GM12878 (cell line): ENCODE results near the gene PRDM7. TPM values are rescaled to one million over a fixed set of nuclear protein-coding genes. Genes with fewer than 3 reads are reported as not detected.

Experiments
- ATAC-seq: fragments of 200-7000 bp; cut with Tn5 transposase; 3 replicates; pipeline ENCODE4 v1.9.1; 2020; ENCODE audit warnings: mild to moderate bottlenecking, moderate library complexity
- BruUV-seq: library from RNA; stranded (reverse); fragments of 400-500 nt; replicated peaks from 2 replicates; lab custom pipeline; 2021; lab: Mats Ljungman, UMichigan
- CTCF ChIA-PET: fragments of 300-600 bp; sonication (Branson Sonifier 250); formaldehyde crosslinking; extraction: SDS; loops from one replicate; lab custom pipeline; 2021; ENCODE audit warnings: inconsistent platforms; lab: Yijun Ruan, JAX
- POLR2A ChIA-PET: fragments of 350-600 bp; formaldehyde crosslinking; extraction: SDS; loops from one replicate; lab custom pipeline; 2021; ENCODE audit warnings: inconsistent platforms; lab: Charles Lee
- RAD21 ChIA-PET: fragments of 300-600 bp; sonication (Branson Sonifier 250); formaldehyde crosslinking; loops from one replicate; lab custom pipeline; 2023; ENCODE audit warnings: antibody characterized with exemption; ENCODE audit not compliant: unreplicated experiment; lab: Charles Lee
- SMC1A ChIA-PET: fragments of 300-600 bp; sonication (Branson Sonifier 250); formaldehyde crosslinking; loops from one replicate; lab custom pipeline; 2023; ENCODE audit not compliant: unreplicated experiment, uncharacterized antibody; lab: Charles Lee
- DNase-seq: peaks from one replicate; pipeline ENCODE4 v3.0.0-alpha.2; 2011; ENCODE audit warnings: low read depth, low spot score
- FAIRE-seq: peaks from 3 replicates; lab custom pipeline; 2011; peaks lifted over from hg19 to GRCh38; lab: Jason Lieb, UNC
- H2AFZ ChIP-seq: 2 replicates; pipeline ENCODE4 v1.6.0; 2011; ENCODE audit warnings: low read depth, low read length, control low read depth; ENCODE audit not compliant: control insufficient read depth
- H3K27ac ChIP-seq: 2 replicates; pipeline ENCODE4 v1.5.1; 2011; ENCODE audit warnings: control low read depth; ENCODE audit not compliant: control insufficient read depth, insufficient read depth
- H3K27me3 ChIP-seq, 2 experiments: replicated peaks in 1 of 2; 2 replicates each; pipeline versions ENCODE4 v1.6.0 to v1.6.1; 2011; ENCODE audit warnings: low read length in 1 of 2; ENCODE audit not compliant: control insufficient read depth in 2 of 2, insufficient read depth in 2 of 2
- H3K36me3 ChIP-seq, 2 experiments: 2 replicates each; pipeline ENCODE4 v1.5.1; 2011; ENCODE audit warnings: low read length in 1 of 2; ENCODE audit not compliant: control insufficient read depth in 2 of 2, insufficient read depth in 2 of 2
- H3K4me1 ChIP-seq: 2 replicates; pipeline ENCODE4 v1.6.1; 2011; ENCODE audit warnings: mild to moderate bottlenecking, low read length, moderate library complexity, mixed read lengths; ENCODE audit not compliant: control insufficient read depth, insufficient read depth
- H3K4me2 ChIP-seq: 2 replicates; pipeline ENCODE4 v1.6.0; 2011; ENCODE audit warnings: control low read depth; ENCODE audit not compliant: control insufficient read depth, insufficient read depth
- H3K4me3 ChIP-seq: fragments of 200-600 bp; sonication (generic); 2 replicates; pipeline ENCODE4 v1.5.1; 2016
- H3K79me2 ChIP-seq: 2 replicates; pipeline ENCODE4 v1.6.0; 2011; ENCODE audit warnings: low read length; ENCODE audit not compliant: control insufficient read depth, insufficient read depth
- H3K9ac ChIP-seq: 2 replicates; pipeline ENCODE4 v1.8.0; 2011; ENCODE audit warnings: low read length, control low read depth, mixed read lengths; ENCODE audit not compliant: control insufficient read depth, insufficient read depth
- H3K9me3 ChIP-seq: replicated peaks from 3 replicates; pipeline ENCODE4 v1.5.1; 2011; ENCODE audit warnings: mild to moderate bottlenecking, low read length; ENCODE audit not compliant: control insufficient read depth, insufficient read depth
- H4K20me1 ChIP-seq: 2 replicates; pipeline ENCODE4 v1.6.0; 2011; ENCODE audit not compliant: control insufficient read depth, insufficient read depth
- EP300 ChIP-seq, 2 experiments: fragments of 150-350 bp in 1 of 2; IDR thresholded peaks; 2 replicates each; pipeline ENCODE4 v1.6.1; 2011 to 2012; ENCODE audit warnings: low read depth in 2 of 2, low read length in 2 of 2, borderline replicate concordance in 1 of 2, improper control_type of control experiment in 1 of 2, inconsistent platforms in 1 of 2; ENCODE audit not compliant: control insufficient read depth in 1 of 2
- FOXK2 ChIP-seq: fragments of 450-650 bp; IDR thresholded peaks from 2 replicates; pipeline ENCODE4 v1.6.1; 2017; ENCODE audit warnings: mild to moderate bottlenecking, moderate library complexity
- IKZF2 ChIP-seq, 2 experiments: fragments of 450-650 bp; IDR thresholded peaks; 2 replicates each; pipeline ENCODE4 v1.6.1; 2017; ENCODE audit warnings: mild to moderate bottlenecking in 2 of 2, moderate library complexity in 2 of 2
- MXI1 ChIP-seq: fragments of 150-350 bp; IDR thresholded peaks from 2 replicates; pipeline ENCODE4 v1.6.1; 2011; ENCODE audit warnings: low read depth, mild to moderate bottlenecking, inconsistent platforms, low read length, improper control_type of control experiment
- MYB ChIP-seq: fragments of 150-350 bp; IDR thresholded peaks from 2 replicates; pipeline ENCODE4 v1.6.1; 2014; ENCODE audit warnings: mild to moderate bottlenecking, low read depth, low read length, borderline replicate concordance
- NFIC ChIP-seq: IDR thresholded peaks from 2 replicates; pipeline ENCODE4 v1.6.1; 2012; ENCODE audit warnings: low read depth, mild to moderate bottlenecking, inconsistent platforms, low read length, moderate library complexity
- SIN3A ChIP-seq: IDR thresholded peaks from 2 replicates; pipeline ENCODE4 v1.6.1; 2012; ENCODE audit warnings: low read depth, low read length, improper control_type of control experiment
- STAT1 ChIP-seq: fragments of 450-650 bp; conservative IDR thresholded peaks from 2 replicates; pipeline ENCODE4 v1.6.1; 2014; ENCODE audit warnings: antibody characterized with exemption, mild to moderate bottlenecking
- TCF7 ChIP-seq: IDR thresholded peaks from 2 replicates; pipeline ENCODE4 v1.6.1; 2014; ENCODE audit warnings: antibody characterized with exemption, borderline replicate concordance
- ZBTB40 ChIP-seq: fragments of 450-650 bp; IDR thresholded peaks from 2 replicates; pipeline ENCODE4 v1.6.1; 2016; ENCODE audit warnings: mild to moderate bottlenecking, moderate library complexity, borderline replicate concordance
- ZNF24 ChIP-seq: fragments of 450-650 bp; IDR thresholded peaks from 2 replicates; pipeline ENCODE4 v1.6.1; 2017; ENCODE audit warnings: antibody characterized with exemption, mild to moderate bottlenecking
- WGBS: methylation state at CpG from one replicate; pipeline ENCODE4 v1.1.6; 2016; ENCODE audit warnings: low lambda C conversion rate; ENCODE audit not compliant: insufficient replicate concordance, insufficient coverage; ENCODE audit errors: missing lambda C conversion rate; 5-methylcytosine and 5-hydroxymethylcytosine counted together
- in situ Hi-C: fragments of 300-500 bp; cut with MboI; formaldehyde crosslinking; loops from 9 replicates; pipeline ENCODE4 v1.14.3; 2018; ENCODE audit warnings: mixed read lengths
- intact Hi-C: fragments of 100-400 bp; cut with micrococcal nuclease; formaldehyde crosslinking; loops from one replicate; pipeline ENCODE4 v1.14.2; 2022; ENCODE audit not compliant: unreplicated experiment
- polyA plus RNA-seq, 11 experiments: library from polyadenylated mRNA; depleted of rRNA in 4 of 11; unstranded in 6 of 11; stranded (reverse) in 5 of 11; fragments of >200 nt; fragmentation: Nextera tagmentation in 4 of 11; fragmentation: Illumina TruSeq in 1 of 11; extraction: Ambion mirVana in 4 of 11; extraction: Trizol in 1 of 11; gene quantifications; 1 replicate in 1 of 11; 2 replicates in 10 of 11; pipeline versions ENCODE4 v1.2.1 to v1.2.3, GENCODE V29; 2011 to 2016; ENCODE audit warnings: inconsistent platforms in 2 of 11, missing spikeins in 2 of 11, low read depth in 1 of 11
- total RNA-seq, 4 experiments: library from RNA; depleted of rRNA in 3 of 4; stranded (reverse); fragments of >200 nt in 3 of 4; fragmentation: Illumina TruSeq in 1 of 4; extraction: Trizol in 1 of 4; gene quantifications; 2 replicates each; pipeline versions ENCODE4 v1.2.1 to v1.2.3, GENCODE V29; 2013 to 2021

The PRDM7 gene
- total and polyA plus RNA-seq, 10 of the 15 experiments (the other 5 are each of a cell fraction or from before 2014, with no cell fraction given) = not detected

GRCh38 chr16:90035902-90036301, 41.2 kb downstream of the PRDM7 start:
- ChIA-PET CTCF (interaction anchor here (1.1 kb wide), 1 partner anchor 46 kb away, joined by 3 read pairs; no protein-coding TSS in a partner anchor), RAD21 (no interaction called here), SMC1A (no interaction called here), POLR2A (no interaction called here)
- H3K27ac ChIP-seq = no peak overlapping the region
- in situ Hi-C loops (no loop called here), intact Hi-C loops (no loop called here)
- FAIRE-seq = no peak
- DNase-seq = no peak
- no peaks in the 10 kb centered on the region for H3K36me3 ChIP-seq
- H3K79me2 ChIP-seq = no peaks in the 10 kb centered on the region
- BruUV-seq = no TSS peak
- 84% methylated on average over 5 of the region's 5 CpGs for WGBS
- no peak for ATAC-seq
- no peaks in the 10 kb centered on the region for H3K9me3 ChIP-seq
- H3K4me1 ChIP-seq = no peaks in the 10 kb centered on the region
- H4K20me1 ChIP-seq = no peaks in the 10 kb centered on the region
- H2AFZ ChIP-seq = no peak overlapping the region
- no peak overlapping the region for H3K9ac ChIP-seq
- H3K4me2 ChIP-seq = no peak overlapping the region
- no peak overlapping the region for H3K4me3 ChIP-seq
- TF ChIP-seq MXI1 = no peak
- no peak for TF ChIP-seq EP300 (IDR thresholded peaks at IDR 0.05; ENCODE audit: borderline replicate concordance in 1 of 2, control insufficient read depth in 1 of 2, low read depth in 2 of 2, low read length in 2 of 2)
- no peak for TF ChIP-seq SIN3A
- no peak for TF ChIP-seq FOXK2
- TF ChIP-seq MYB = no peak
- no peak for TF ChIP-seq STAT1
- no peak for TF ChIP-seq IKZF2 (IDR thresholded peaks at IDR 0.05)
- TF ChIP-seq NFIC = no peak
- TF ChIP-seq TCF7 = no peak
- no peak for TF ChIP-seq ZBTB40
- TF ChIP-seq ZNF24 = no peak
- H3K27me3 ChIP-seq = no peaks in the 10 kb centered on the region
